NCI-H1092 treated with DMSO at 0.1 percent for 48 hours (cell line): ENCODE data around the gene NFIA.
A peak's percentile ranks its signal among the peaks of the same experiment; 100 is the strongest.

ENCODE experiments used
- DNase-seq: peaks from one replicate; lab custom pipeline; 2025; lab: John Stamatoyannopoulos, UW

NFIA gene

DNA sequence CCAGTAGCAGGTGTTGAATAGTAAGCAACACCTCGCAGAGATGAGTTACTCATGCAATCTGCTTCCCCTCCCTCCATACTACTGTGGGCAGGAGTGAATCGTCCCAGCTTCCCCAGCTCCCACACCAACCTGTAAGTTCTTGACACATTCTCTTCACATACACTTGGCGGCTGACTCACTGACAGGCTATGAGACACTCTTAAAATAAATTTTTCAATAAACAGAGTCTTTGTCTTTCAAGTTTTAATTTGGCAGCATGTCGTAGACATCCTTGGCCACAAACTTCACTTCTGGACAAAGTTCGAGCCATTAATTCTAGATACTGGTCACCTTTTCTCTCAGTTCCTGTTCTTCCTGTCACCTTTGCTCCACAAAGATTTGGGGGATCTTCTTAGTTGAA lies 351.9 kb downstream of the NFIA start:
- DNase-seq, result no peak

DNA sequence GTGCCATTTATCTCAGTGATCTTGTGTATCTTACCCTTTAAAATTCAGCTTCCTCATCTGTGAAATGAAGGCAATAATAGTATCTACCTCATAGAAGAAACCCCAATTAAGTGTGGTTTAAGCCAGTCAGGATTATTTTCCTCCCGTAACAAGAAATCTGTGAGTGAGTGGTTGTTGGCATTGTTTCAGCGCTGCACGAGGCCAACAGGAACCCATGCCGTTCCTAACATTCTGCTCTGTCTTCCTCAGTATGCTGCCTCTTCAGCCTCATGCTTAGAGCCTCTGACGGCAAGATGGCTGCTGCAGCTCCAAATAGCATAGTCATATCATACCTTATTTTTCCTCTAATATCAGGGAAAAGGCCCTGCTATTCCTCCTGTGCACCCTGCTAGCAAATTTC lies 352.9 kb downstream of the NFIA start:
- no peak for DNase-seq

DNA sequence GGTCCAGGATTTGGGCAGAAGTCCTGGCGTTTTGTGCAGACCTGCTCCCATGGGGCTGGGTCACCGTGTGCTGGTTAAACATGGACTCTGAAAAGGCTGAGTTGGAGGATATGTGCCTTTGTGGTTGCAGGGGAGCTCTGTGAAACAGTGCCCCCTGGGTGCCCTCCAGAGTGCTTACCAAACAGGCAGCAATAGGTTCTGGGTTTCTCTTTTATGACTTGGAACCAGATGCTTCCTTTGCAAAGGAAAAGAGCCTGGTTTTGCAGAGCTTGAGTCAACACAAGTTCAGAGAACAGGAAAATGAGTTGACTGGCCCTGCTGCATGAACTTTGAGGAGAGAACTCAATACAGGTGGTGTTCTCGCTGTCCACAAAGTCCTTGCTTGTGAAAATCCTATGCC lies 353.7 kb downstream of the NFIA start:
- DNase-seq, result no peak

DNA sequence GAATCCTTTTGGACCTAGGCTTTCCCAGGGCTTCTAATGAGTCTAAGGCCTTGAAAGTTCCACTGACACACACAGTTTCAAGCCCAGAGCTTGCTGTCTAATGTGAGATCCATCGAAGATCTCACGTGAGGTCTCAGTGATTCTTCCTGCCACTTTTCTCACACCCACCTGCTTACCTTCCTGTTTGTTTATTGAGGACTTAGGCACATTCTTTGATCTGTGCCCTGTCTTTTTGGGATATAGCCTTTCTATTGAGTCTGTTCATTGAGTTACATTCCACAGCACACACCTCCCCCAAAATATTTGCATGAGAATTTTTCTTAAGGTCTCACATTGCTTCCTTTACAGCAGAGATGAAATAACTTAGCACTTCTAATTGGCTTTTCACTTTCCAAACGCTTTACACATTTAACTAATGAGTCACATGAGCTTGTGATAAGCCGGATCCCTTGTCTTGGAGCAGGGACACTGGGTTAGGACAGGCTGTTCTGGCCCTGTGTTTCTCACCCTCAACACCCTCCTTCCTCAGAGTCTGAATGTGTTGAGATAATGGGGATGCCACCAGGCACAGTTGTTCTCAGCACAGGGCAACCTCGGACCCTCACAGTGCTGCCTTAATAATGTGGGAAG lies 354.2 kb downstream of the NFIA start:
- DNase-seq, result no peak

DNA sequence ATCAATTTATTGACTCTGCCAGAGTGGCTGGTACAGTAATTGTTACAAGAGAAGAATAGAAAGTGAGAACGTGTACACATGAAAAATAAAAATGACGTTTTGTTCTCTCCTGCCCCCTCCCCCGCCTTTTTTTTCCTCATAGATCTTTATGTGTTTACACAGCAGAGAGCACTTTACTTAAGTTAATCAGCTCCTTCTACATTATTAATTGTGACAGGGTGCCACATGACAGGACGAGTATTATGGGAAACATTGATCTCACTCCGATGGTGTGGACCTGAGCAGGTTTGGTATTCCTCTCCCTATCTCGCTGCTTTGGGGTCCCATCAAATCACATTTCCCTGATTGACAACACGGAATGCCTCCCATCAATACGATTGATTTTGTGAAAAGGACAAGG lies 356.9 kb downstream of the NFIA start:
- DNase-seq, result no peak

DNA sequence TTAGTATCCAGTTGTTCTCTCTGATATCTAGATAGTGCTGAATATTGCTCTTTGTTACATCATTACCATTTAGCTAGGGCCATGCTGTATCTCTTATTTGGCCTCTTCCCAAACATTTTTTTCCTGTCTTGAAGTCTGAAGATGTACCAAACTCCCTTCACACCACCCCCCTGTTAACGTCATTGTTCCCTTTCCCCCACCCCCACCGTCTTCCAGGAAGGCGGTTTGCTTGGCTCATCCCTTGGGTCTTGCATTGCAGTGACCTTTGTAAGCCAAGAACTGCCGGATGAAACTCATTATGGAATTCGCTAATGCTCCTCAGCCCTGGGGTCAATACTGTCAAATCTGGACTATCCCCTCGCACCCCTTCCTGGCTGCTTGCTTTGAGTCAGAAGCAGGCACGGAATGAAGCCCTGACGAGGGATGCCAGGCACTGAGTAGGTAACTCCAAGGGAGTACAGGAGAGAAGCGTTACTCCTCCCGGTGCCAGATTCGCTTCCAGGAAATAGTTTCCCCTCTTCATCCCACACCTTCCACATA lies 359.4 kb downstream of the NFIA start:
- no peak for DNase-seq

DNA sequence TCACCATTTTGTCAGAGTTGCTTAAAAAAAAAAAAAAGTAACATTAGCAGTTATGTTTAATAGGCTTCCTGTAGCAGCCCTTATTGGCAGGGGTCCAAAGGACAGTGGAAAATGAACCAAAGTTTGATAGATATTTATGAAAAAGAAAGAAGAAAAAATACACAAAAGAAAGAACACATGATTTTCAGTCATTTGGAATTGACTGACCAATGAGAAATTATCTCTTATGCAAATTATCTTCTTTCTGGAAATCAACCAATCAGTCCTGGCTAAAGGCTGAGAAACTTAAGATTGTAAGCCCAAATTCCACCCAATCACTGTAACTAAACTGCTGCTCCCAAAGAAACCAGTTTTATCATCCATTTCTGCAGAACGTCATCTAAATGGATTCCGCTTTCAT lies 360.2 kb downstream of the NFIA start:
- no peak for DNase-seq

DNA sequence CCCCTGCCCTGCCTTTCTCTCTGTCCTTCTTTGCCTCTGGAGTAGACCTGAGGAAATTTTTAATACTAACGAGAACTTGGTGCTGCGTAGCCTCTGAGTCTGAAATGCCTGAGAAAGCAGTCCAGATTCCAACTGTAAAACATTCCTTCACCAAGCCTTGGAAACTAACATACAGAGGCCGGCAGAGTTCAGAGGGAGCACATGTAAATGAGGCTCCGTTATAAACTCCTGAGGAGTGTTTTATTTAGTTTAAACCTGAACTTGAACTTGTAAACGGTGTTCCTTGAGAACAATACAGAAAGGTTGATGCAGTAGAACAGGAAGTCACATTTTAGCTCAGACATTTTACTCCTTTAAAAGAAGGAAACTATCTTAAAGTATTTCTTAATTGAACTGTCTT lies 361.9 kb downstream of the NFIA start:
- no peak for DNase-seq

DNA sequence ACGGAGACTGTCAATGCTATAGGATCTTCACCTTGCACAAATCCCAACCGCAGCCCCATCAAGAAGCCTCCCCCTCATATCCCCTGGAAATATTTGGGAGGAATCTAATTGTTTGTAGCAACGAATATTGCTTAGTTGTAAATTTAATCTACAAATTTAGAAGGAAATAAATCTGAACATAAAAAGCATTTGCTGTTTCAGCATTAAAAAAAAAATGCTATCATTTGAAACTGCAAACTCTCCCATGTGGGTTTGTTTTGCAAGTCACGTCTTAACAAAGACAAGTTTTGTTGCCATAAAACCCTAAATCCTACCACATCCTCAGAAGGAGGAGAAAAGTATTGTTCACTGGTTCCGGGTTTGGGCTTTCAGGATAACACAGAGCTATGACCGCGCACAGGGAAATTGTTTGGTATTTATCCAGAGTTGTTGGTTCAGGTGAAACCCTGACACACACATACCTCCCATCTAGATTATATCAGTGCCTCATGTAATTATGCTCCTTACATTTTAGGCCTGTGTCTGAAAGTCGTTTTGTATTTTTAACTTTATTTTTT lies 363.0 kb downstream of the NFIA start:
- no peak for DNase-seq

DNA sequence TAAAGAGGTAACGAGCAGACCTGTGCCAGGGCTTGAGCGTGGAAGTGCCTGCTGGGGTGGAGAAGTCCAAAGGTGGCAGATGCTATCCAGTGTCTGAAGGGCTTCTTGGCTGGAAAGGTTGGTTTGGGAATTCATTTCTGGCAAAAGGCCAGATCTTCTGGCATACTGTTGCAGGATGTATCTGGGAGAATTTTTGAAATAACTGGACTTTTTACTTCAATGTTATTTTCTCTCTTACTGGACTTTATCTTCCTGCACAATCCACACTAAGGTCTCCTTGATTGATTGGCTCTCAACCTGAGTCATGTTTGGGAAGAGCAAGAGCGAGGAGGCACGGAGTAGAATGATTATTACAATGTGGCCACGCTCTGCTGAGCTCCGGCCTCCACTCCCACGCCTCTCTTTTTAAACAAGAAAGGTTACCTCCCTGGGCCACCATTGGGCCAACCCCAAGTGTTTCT lies 364.2 kb downstream of the NFIA start:
- no peak for DNase-seq

DNA sequence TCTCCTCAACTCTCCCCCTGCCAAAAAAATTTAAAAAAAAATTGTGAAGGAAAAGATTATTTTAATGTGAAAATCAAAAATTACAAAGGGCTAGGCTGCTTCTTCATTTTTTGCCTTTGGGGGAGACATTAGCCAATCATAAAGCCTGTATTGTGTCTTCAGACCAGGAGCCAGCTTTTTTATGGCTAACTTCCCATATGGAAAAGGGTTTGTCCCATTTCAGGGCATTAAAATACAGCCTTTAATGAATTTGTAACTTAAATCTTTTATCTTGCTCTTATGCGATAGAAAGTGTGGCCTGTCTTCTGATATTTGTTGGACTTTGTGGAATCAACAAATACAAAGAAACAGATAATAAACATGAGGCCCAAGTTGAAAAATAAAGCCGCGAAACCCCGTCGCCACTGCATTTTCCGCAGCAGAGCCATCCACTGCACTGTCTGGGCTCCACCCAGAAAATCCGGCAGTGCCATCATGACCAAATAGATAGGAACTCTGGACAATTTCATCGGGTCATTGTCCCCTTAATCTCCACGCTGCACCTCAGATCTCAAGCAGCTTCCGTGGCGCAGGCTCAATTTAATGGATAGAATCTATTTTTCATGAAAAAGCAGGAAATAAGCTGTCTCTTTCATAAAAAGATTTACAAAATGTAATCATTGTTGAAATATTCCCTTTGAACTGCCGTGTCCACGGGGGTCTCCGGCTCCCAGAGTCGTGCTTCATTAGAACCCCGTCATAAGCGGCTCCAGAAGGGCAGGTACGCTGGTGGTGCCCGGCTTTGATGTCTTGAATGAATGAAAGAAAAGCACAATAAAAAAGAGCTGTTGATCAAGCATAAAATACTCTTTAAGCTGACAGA lies 365.0 kb downstream of the NFIA start:
- no peak for DNase-seq

DNA sequence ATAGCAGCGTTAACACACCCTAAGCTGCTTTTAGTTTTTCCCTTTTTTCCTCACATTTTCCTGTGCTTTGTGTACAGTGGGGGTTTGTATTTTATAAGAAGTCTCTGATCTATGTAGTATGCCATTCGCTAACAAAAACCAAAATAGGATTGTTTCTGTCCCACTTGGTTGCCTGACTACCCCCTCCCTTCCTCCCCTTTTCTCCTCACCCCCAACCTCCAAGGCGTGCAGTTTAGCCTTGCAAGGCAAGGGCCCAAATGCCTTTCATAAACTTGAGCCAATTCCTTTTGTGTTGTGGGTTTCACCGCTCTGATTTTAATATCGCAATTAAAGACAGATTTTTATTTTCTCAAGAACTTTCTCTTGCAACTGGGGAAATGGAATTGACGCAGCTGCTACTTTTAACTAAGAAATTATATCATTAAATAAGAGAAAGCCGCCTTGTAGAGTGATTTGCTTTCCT lies 365.6 kb downstream of the NFIA start:
- no peak for DNase-seq

DNA sequence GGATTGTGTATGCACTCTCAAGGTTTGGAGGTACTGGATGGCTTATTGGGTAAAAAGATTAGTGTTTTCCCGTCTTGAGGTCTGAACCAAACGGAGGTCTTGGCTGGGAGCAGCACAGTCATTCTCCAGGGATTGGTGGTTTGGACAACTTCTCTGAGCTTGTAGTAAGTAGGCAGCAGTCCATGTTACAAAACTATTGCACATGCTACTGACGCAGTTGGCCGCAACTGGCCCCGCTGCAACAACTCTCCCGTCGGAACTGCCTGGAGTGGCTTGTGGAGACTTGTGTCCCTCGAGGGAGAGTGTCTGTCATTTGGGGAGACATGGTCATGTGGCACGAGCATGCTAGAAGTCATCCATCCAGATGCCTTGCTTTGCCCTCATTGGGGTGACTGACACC lies 366.6 kb downstream of the NFIA start:
- DNase-seq, result no peak

DNA sequence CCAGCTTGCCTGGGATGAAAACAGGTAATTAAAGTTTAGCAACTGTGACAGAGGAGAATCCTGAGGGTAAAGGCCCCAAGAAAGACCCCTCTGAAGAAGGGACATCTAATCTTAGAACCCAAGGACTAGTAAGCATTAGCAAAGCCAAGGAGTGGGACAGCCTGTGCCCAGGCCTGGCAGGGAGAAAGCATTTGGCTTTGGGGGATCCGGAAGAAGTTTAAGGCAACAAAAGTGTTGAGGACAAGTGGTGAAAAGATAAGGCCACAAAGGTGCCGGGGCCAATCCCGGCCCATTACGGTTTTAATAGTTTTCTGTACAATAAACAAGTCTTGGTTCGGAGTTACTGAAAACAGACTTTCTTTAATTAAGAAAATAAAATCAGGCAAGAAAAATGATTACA lies 367.0 kb downstream of the NFIA start:
- no peak for DNase-seq

DNA sequence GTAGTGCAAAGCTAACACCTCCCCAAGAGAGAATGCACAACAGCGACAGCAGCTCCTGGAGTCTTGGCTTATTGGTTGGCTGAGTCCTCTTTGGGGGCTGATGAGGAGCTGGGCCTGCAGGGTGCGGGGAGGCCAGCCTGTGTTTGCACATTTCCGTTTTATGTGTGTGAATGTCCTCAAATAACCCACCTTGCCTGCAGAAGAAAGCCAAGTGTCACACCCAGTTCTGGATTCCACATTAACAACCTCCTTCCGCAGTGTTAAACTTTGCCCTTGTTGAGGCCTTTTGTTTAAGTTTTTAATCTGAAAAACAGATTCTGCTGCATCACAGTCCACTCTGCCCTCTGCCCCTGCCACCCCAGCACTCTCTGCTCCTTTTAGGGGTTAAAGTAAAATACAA lies 368.1 kb downstream of the NFIA start:
- DNase-seq, result no peak

DNA sequence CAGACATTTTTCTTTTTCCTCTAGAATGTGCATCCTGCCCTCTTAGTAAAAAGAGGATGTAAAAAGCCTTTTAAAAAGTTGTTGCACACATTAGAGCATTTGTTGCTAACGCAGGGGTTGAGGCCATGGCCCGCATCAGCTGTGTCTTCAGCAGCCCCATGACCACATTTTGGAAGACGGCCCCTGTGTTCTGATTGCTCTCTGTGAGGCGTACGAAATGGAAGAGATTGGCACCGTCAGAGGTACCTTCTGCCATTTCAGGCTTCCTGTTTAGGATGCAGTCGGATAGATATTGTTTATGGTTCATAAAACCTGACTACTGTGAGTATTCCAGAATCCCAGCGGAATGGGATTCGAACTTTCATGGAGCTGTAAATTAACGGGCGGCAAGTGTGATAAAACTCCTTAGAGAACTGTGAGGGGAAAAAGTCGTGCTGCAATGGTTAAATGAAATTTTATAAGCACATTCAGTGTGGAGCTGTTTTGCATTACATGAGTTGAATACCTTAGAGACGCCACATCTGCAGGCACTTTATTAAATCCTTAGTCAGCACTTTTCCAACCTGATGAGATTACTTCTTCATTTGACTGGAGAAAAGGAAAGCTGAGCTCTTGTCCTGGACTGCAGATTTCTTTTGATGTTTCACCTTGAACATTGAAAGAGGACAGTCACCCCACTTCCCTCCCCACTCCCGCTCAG lies 368.7 kb downstream of the NFIA start:
- no peak for DNase-seq

DNA sequence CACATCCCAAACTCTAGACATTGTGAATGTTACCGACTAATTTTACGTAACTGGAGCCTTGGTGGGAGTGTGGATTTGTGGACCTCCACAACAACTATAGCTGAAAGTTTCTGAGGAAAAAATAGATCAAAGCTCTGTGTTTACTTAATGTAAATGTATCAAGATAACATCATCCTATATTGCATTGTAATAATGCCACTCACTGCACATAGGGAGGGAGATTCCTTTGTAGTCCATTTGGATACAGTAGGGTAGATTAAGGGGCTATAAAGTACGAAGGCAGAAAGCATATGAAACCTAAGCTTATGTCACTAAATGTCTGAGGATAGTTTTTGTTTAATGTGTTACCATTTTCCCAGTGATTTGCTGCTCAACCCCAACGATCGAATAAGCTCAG lies 369.2 kb downstream of the NFIA start:
- no peak for DNase-seq

DNA sequence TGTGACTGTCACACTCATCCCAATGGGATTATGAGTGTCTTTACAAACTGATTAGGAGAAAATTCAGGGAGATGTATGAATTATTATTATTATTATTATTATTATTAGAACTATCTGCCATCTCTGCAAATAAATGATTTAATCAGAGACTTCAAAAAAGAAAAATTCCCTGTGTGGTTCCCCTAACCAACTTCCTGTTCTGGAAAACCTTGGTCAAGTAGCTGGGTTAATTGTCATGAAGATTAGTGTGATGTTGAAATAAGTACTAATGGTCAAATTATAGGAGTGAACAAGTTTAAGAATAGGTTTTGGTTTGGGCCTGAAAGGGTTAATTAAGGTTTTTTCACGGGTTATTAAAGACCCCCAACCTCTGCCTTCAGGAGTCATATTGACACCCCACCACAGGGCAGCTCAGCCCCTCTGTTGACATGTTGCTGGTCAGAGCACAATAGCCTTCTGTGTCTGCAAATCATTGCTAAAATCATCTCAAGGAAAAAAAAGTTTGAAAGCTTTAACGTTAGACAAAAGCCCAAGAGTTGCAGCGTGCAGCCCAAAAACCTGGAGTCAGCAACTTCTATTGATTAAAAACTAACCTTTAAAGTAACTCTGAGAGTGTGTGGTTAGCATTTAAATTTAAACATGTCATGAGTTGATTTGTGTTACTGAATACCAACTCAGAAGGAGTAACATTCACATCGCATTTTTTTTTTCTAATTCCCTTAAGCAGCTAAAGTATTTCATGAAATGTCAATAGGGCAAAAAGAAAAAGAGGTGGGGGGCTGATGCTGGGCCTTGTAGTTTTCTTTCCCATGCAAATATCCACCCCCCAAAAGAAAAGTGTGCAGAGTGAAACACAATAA lies 370.0 kb downstream of the NFIA start:
- DNase-seq, result no peak

DNA sequence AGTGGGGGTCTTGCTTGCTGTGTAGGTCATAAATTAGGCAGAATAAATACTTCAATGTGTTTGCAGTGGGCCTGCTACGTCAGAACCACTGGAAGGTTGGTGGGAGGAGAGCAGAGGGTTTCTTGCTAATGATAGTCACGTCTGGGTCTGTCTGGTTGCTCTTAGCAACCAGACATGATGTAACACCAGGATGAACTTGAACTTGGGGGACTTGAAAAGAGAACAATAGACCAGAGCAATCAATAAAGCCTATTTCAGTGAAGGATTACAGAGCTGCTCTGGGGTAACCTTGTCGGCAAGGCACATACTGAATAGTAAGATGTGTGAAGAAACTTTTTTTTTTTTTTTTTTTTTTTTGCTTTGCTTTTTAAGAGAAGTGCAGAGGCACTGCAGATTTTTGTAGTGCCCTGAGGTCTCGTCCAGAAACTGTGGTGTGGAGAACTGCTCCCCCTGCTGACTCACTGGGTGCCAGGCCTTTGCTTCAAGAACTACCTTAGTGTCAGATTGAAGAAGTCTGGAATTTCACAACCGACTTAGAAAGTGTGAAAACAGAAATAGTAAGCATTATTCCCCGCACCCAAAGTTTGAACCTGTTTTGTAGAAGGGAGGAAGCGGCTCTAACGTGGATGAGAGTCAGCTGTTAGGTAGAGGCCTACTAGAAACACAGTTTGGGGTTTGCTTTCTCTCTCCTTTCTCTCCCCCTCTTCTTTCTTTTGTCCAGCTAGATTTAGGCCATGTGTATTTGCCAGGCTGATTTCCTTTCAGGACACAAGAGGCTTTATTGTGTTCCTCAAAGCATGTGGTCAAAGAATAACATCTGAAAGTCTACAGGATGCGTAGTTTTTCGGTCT lies 371.0 kb downstream of the NFIA start:
- DNase-seq, result peak; percentile 78

DNA sequence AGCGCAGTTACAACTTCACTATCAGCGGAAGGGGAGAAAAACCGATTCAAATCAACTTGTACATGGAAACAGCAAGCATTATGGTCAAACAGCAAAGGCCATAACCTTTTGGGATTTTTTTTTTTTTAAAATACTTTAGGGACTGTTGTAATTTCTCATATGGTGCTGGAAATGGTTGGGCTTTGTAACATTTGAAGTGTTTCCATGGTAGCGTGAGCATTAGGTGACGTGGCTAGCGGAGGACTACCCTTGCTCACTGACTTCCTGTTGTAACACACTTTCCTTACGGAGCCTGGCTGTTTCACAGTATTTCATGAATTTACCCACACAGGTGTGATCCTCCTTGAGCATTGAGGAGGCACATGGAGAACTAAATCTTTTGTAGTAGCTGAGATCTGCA lies 373.0 kb downstream of the NFIA start:
- DNase-seq, result no peak
